ENCODE data around the gene HPSE. TPM values are rescaled to one million over a fixed set of nuclear protein-coding genes. Genes with fewer than 3 reads are reported as not detected.
A peak's percentile ranks its signal among the peaks of the same experiment; 100 is the strongest.

The HPSE gene
- total and polyA plus RNA-seq, 2 donors (not counting 3 experiments of a cell fraction or from before 2014, with no cell fraction given), result 3.5 to 7.0 TPM

DNA sequence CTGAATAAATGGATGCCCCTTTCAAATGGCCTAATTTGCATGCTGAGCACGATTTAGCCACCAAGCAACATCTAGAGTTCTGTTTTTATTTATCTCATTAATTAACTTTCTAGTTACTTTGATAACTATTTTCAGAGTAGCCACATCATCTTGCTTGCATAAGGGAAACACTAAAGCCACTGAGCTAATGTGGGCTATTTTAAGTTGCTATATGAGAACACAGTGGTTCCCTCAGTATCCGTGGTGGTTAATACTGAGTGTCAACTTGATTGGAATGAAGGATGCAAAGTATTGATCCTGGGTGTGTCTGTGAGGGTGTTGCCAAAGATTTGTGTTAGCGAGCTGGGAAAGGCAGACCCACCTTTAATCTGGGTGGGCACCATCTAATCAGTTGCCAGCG, 25.4 kb upstream of the HPSE start:
- CTCF ChIA-PET, result interaction anchor here (1.1 to 2.5 kb wide), 4 partner anchors 8 to 130 kb away, joined by 3 to 7 read pairs (median 5); no protein-coding TSS in a partner anchor
- no peak for TF ChIP-seq MYC (IDR thresholded peaks at IDR 0.05; ENCODE audit: low read depth, low read length)
- no peaks in the 10 kb centered on the region for H3K36me3 ChIP-seq (ENCODE audit: control insufficient read depth in 2 of 2, extremely low read depth in 1 of 2, insufficient read depth in 2 of 2, low read length in 2 of 2)
- H3K4me1 ChIP-seq (ENCODE audit: control insufficient read depth, extremely low read depth, insufficient read depth, low read length), result peaks cover 27% of the 10 kb centered on the region
- H3K4me2 ChIP-seq (ENCODE audit: insufficient read depth, low read length), result no peak overlapping the region
- FAIRE-seq (no peak), DNase-seq (ENCODE audit: low read depth, low spot score) (no peak)
- dilution Hi-C loops (cut with MboI; ENCODE audit: extremely low pct_ligation_motif_present, low sequenced_read_pairs), result no loop called here
- no peaks in the 10 kb centered on the region for H3K79me2 ChIP-seq (ENCODE audit: control insufficient read depth, insufficient read depth, low read length)
- no peaks in the 10 kb centered on the region for H4K20me1 ChIP-seq (replicated peaks; ENCODE audit: control insufficient read depth, extremely low read depth, insufficient read depth, low read length)
- H3K27ac ChIP-seq (ENCODE audit: insufficient read depth, low read depth, low read length), result no peak overlapping the region
- intact Hi-C loops (cut with micrococcal nuclease), result no loop called here
- no TSS peak for BruUV-seq (replicated peaks)
- no peak overlapping the region for H2AFZ ChIP-seq (ENCODE audit: low read depth, low read length)
- no peaks in the 10 kb centered on the region for H3K9me3 ChIP-seq (replicated peaks; ENCODE audit: control insufficient read depth, insufficient read depth, low read length)
- H3K9ac ChIP-seq (replicated peaks; ENCODE audit: extremely low read depth, insufficient read depth, low read length), result no peak overlapping the region
- POLR2A ChIA-PET, result no interaction called here
- no peaks in the 10 kb centered on the region for H3K27me3 ChIP-seq (ENCODE audit: control insufficient read depth in 2 of 2, insufficient read depth in 2 of 2, low read length in 2 of 2)
- no peaks in the 10 kb centered on the region for H3K9me1 ChIP-seq (replicated peaks; ENCODE audit: control insufficient read depth, extremely low read depth, insufficient read depth, low read length)
- H3K4me3 ChIP-seq (replicated peaks in 1 of 3; ENCODE audit: insufficient read depth in 1 of 3, low read depth in 1 of 3, low read length in 3 of 3), result no peak overlapping the region

DNA sequence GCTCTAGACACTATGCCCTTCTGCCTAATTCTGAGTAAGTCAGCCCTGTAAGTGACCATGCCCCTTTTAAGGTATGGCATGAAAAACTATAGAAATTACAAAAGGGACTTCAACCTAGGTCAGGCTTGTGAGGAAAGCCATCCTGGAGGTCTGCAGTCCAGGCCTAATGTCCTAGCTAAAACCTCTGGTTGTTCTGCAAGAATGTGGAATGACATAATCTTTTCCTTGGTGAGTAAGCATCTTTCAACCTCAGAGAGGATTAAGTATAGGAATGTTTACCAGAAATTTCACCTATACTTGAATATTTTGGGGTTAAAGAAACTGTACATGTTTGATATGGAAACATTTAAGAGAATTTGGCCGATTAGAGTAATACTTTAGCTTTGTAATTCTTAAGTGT, 23.8 kb upstream of the HPSE start:
- intact Hi-C loops (cut with micrococcal nuclease), result loop anchor here (5.0 kb wide), 1 partner anchor 274 kb away; no protein-coding TSS in a partner anchor
- H3K79me2 ChIP-seq (ENCODE audit: control insufficient read depth, insufficient read depth, low read length), result no peaks in the 10 kb centered on the region
- H3K9me1 ChIP-seq (replicated peaks; ENCODE audit: control insufficient read depth, extremely low read depth, insufficient read depth, low read length), result no peaks in the 10 kb centered on the region
- peak overlapping the region; percentile 54 for H3K27ac ChIP-seq (ENCODE audit: insufficient read depth, low read depth, low read length)
- dilution Hi-C loops (cut with MboI; ENCODE audit: extremely low pct_ligation_motif_present, low sequenced_read_pairs), result no loop called here
- BruUV-seq (replicated peaks), result no TSS peak
- TF ChIP-seq CTCF (IDR thresholded peaks at IDR 0.05; ENCODE audit: extremely low read depth in 1 of 2, insufficient read depth in 1 of 2, low read depth in 1 of 2, low read length in 2 of 2) (no peak), JUN (IDR thresholded peaks at IDR 0.05; ENCODE audit: borderline replicate concordance, insufficient read depth, insufficient read length, low read depth) (peak; percentile 52), EZH2 (IDR thresholded peaks at IDR 0.05; ENCODE audit: borderline replicate concordance, low read depth, low read length, severe bottlenecking) (no peak), POLR2A (IDR thresholded peaks at IDR 0.05; ENCODE audit: low read depth, low read length) (no peak)
- DNase-seq (ENCODE audit: low read depth, low spot score) (peak; percentile 53), FAIRE-seq (peak; percentile 18)
- ChIA-PET POLR2A (no interaction called here), CTCF (interaction anchor here (1.5 to 2.5 kb wide), 4 partner anchors 10 to 132 kb away, joined by 4 to 13 read pairs (median 6); partner anchors contain the start of gene COQ2)
- peak overlapping the region; percentile 46 for H3K4me2 ChIP-seq (ENCODE audit: insufficient read depth, low read length)
- H3K4me1 ChIP-seq (ENCODE audit: control insufficient read depth, extremely low read depth, insufficient read depth, low read length), result peaks cover 27% of the 10 kb centered on the region
- no peak overlapping the region for H3K9ac ChIP-seq (replicated peaks; ENCODE audit: extremely low read depth, insufficient read depth, low read length)
- H3K4me3 ChIP-seq (replicated peaks in 1 of 3; ENCODE audit: insufficient read depth in 1 of 3, low read depth in 1 of 3, low read length in 3 of 3), result no peak overlapping the region
- H4K20me1 ChIP-seq (replicated peaks; ENCODE audit: control insufficient read depth, extremely low read depth, insufficient read depth, low read length), result no peaks in the 10 kb centered on the region
- H3K27me3 ChIP-seq (ENCODE audit: control insufficient read depth in 2 of 2, insufficient read depth in 2 of 2, low read length in 2 of 2), result no peaks in the 10 kb centered on the region
- H2AFZ ChIP-seq (ENCODE audit: low read depth, low read length), result peak overlapping the region; percentile 38
- H3K9me3 ChIP-seq (replicated peaks; ENCODE audit: control insufficient read depth, insufficient read depth, low read length), result no peaks in the 10 kb centered on the region
- no peaks in the 10 kb centered on the region for H3K36me3 ChIP-seq (ENCODE audit: control insufficient read depth in 2 of 2, extremely low read depth in 1 of 2, insufficient read depth in 2 of 2, low read length in 2 of 2)
